ENCODE data around the gene BTBD9.
"Not testable (repeated sequence)": the region's sequence is repeated elsewhere in the genome, so short reads cannot be mapped to it uniquely, and the experiment has no call there.

DNA sequence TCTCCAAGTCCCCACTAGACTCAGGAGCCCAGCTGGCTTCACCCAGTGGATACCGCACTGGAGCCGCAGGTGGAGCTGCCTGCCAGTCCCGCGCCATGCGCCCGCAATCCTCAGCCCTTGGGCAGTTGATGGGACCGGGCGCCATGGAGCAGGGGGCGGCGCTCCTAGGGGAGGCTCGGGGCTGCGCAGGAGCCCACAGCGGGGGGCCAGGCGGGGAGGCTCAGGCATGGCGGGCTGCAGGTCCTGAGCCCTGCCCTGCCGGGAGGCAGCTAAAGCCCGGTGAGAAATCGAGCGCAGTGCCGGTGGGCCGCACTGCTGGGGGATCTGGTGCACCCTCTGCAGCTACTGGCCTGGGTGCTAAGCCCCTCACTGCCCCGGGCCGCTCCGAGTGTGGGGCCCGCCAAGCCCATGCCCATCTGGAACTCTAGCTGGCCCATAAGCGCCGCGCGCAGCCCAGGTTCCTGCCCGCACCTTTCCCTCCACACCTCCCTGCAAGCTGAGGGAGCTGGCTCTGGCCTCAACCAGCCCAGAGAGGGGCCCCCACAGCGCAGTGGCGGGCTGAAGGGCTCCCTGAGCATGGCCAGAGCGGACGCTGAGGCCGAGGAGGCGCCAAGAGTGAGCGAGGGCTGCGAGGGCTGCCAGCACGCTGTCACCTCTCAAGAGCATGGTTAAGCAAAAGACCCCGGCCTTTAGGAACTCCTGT, 515.4 kb downstream of the BTBD9 start:
- TF ChIP-seq, protein P1, sequence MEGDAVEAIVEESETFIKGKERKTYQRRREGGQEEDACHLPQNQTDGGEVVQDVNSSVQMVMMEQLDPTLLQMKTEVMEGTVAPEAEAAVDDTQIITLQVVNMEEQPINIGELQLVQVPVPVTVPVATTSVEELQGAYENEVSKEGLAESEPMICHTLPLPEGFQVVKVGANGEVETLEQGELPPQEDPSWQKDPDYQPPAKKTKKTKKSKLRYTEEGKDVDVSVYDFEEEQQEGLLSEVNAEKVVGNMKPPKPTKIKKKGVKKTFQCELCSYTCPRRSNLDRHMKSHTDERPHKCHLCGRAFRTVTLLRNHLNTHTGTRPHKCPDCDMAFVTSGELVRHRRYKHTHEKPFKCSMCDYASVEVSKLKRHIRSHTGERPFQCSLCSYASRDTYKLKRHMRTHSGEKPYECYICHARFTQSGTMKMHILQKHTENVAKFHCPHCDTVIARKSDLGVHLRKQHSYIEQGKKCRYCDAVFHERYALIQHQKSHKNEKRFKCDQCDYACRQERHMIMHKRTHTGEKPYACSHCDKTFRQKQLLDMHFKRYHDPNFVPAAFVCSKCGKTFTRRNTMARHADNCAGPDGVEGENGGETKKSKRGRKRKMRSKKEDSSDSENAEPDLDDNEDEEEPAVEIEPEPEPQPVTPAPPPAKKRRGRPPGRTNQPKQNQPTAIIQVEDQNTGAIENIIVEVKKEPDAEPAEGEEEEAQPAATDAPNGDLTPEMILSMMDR (IDR thresholded peaks at IDR 0.05) = not testable (repeated sequence)
- TF ChIP-seq EZH2 (IDR thresholded peaks at IDR 0.05; ENCODE audit: borderline replicate concordance, insufficient read depth, low read depth, low read length, poor library complexity, severe bottlenecking) = not testable (repeated sequence)

Measured in B cell (primary cell).